CD14-positive monocyte (primary cell): ENCODE measurements around the gene IGF2BP3. TPM values are rescaled to one million over a fixed set of nuclear protein-coding genes. Genes with fewer than 3 reads are reported as not detected.

ENCODE experiments used
- DNase-seq, 3 donors: peaks; one replicate each; pipeline ENCODE4 v3.0.0-alpha.2; 2011 to 2022
- H2AFZ ChIP-seq: 2 replicates; pipeline ENCODE4 v1.6.0; 2012; ENCODE audit warnings: mild to moderate bottlenecking, low read depth, low read length, inconsistent platforms; ENCODE audit not compliant: insufficient read depth, poor library complexity, severe bottlenecking
- H3K27ac ChIP-seq, 2 donors: 1 replicate in 1 of 2; 2 replicates in 1 of 2; pipeline ENCODE4 v1.5.1; 2012 to 2013; ENCODE audit warnings: low read length in 2 of 2, control low read depth in 1 of 2, inconsistent platforms in 1 of 2, low read depth in 1 of 2, mild to moderate bottlenecking in 1 of 2
- H3K27me3 ChIP-seq, 2 donors: one replicate each; pipeline versions ENCODE4 v1.6.0 to v1.6.1; 2011 to 2013; ENCODE audit warnings: low read length in 2 of 2; ENCODE audit not compliant: control insufficient read depth in 2 of 2, insufficient read depth in 2 of 2
- H3K36me3 ChIP-seq, 2 donors: replicated peaks in 1 of 2; 1 replicate in 1 of 2; 2 replicates in 1 of 2; pipeline versions ENCODE4 v1.5.1 to v1.6.1; 2012 to 2013; ENCODE audit warnings: low read length in 2 of 2, control low read depth in 1 of 2, inconsistent platforms in 1 of 2, mild to moderate bottlenecking in 1 of 2; ENCODE audit not compliant: insufficient read depth in 2 of 2, control insufficient read depth in 1 of 2
- H3K4me1 ChIP-seq, 2 donors: 1 replicate in 1 of 2; 2 replicates in 1 of 2; pipeline versions ENCODE4 v1.5.1 to v1.6.1; 2012 to 2013; ENCODE audit warnings: low read length in 2 of 2, control low read depth in 1 of 2, inconsistent platforms in 1 of 2, mild to moderate bottlenecking in 1 of 2, moderate library complexity in 1 of 2; ENCODE audit not compliant: insufficient read depth in 2 of 2, control insufficient read depth in 1 of 2
- H3K4me2 ChIP-seq: replicated peaks from 2 replicates; pipeline ENCODE3; 2012; ENCODE audit warnings: low read length, moderate library complexity, mild to moderate bottlenecking; ENCODE audit not compliant: poor library complexity, severe bottlenecking; ENCODE audit errors: extremely low read depth
- H3K4me3 ChIP-seq, 3 experiments: fragments of 200-600 bp in 1 of 3; sonication (generic) in 1 of 3; replicated peaks in 1 of 3; 1 replicate in 2 of 3; 2 replicates in 1 of 3; pipeline ENCODE4 v1.5.1; 2011 to 2013; ENCODE audit warnings: low read length in 3 of 3, mild to moderate bottlenecking in 3 of 3, control low read depth in 2 of 3, low read depth in 2 of 3, inconsistent platforms in 1 of 3, moderate library complexity in 1 of 3
- H3K79me2 ChIP-seq: 2 replicates; pipeline ENCODE4 v1.6.0; 2012; ENCODE audit warnings: mild to moderate bottlenecking, control low read depth, inconsistent platforms, low read length, moderate library complexity; ENCODE audit not compliant: insufficient read depth
- H3K9ac ChIP-seq: 2 replicates; pipeline ENCODE4 v1.6.0; 2017; ENCODE audit warnings: low read length, mild to moderate bottlenecking; ENCODE audit not compliant: insufficient read depth, poor library complexity, severe bottlenecking
- H3K9me3 ChIP-seq, 2 donors: replicated peaks in 1 of 2; 1 replicate in 1 of 2; 2 replicates in 1 of 2; pipeline versions ENCODE4 v1.5.1 to v1.6.1; 2012 to 2013; ENCODE audit warnings: low read length in 2 of 2, control low read depth in 1 of 2; ENCODE audit not compliant: control insufficient read depth in 1 of 2, insufficient read depth in 1 of 2
- H4K20me1 ChIP-seq: 2 replicates; pipeline ENCODE4 v1.6.0; 2012; ENCODE audit warnings: mild to moderate bottlenecking, low read length, control low read depth, moderate library complexity; ENCODE audit not compliant: insufficient read depth
- H3K27ac Mint-ChIP-seq, 7 donors: one replicate each; pipeline ENCODE4 v1.8.0; 2020; ENCODE audit warnings: mild to moderate bottlenecking in 7 of 7, mixed read lengths in 7 of 7, moderate library complexity in 6 of 7, inconsistent platforms in 2 of 7
- H3K27me3 Mint-ChIP-seq, 3 donors: one replicate each; pipeline ENCODE4 v1.8.0; 2021 to 2022; ENCODE audit warnings: low read depth in 3 of 3, mild to moderate bottlenecking in 3 of 3, mixed read lengths in 3 of 3, moderate library complexity in 3 of 3, inconsistent platforms in 1 of 3
- H3K36me3 Mint-ChIP-seq, 2 donors: one replicate each; pipeline ENCODE4 v1.8.0; 2020; ENCODE audit warnings: mixed read lengths in 2 of 2, inconsistent platforms in 1 of 2, mild to moderate bottlenecking in 1 of 2
- H3K4me1 Mint-ChIP-seq: one replicate; pipeline ENCODE4 v1.8.0; 2020; ENCODE audit warnings: mild to moderate bottlenecking, mixed read lengths
- H3K4me3 Mint-ChIP-seq, 2 donors: one replicate each; pipeline ENCODE4 v1.8.0; 2020; ENCODE audit warnings: mild to moderate bottlenecking in 2 of 2, mixed read lengths in 2 of 2, moderate library complexity in 1 of 2
- H3K9me3 Mint-ChIP-seq, 7 donors: one replicate each; pipeline ENCODE4 v1.8.0; 2020 to 2022; ENCODE audit warnings: mixed read lengths in 7 of 7, mild to moderate bottlenecking in 6 of 7, moderate library complexity in 6 of 7, inconsistent platforms in 2 of 7
- WGBS: methylation state at CpG from one replicate; pipeline ENCODE4 v1.1.5; 2013; ENCODE audit warnings: missing lambda C conversion rate; ENCODE audit not compliant: insufficient coverage; 5-methylcytosine and 5-hydroxymethylcytosine counted together
- intact Hi-C, 2 donors: fragments of 100-400 bp; cut with micrococcal nuclease; formaldehyde crosslinking; loops; one replicate each; pipeline versions ENCODE4 v1.15.0 to v1.15.1; 2023
- polyA plus RNA-seq, 3 donors: library from polyadenylated mRNA; depleted of rRNA in 1 of 3; unstranded in 2 of 3; stranded (reverse) in 1 of 3; fragments of 300-500 nt in 2 of 3; fragments of >200 nt in 1 of 3; fragmentation: Illumina TruSeq in 2 of 3; gene quantifications; 1 replicate in 2 of 3; 2 replicates in 1 of 3; pipeline ENCODE4 v1.2.3, GENCODE V29; 2012 to 2021
- TF ChIP-seq, protein P1 (sequence below): fragments of 200-600 bp; IDR thresholded peaks from one replicate; pipeline ENCODE4 v1.8.0; 2022; ENCODE audit warnings: antibody characterized with exemption, mild to moderate bottlenecking

The IGF2BP3 gene
- polyA plus RNA-seq, 3 donors, result 0.60 to 5.3 (median 3.2) TPM

DNA sequence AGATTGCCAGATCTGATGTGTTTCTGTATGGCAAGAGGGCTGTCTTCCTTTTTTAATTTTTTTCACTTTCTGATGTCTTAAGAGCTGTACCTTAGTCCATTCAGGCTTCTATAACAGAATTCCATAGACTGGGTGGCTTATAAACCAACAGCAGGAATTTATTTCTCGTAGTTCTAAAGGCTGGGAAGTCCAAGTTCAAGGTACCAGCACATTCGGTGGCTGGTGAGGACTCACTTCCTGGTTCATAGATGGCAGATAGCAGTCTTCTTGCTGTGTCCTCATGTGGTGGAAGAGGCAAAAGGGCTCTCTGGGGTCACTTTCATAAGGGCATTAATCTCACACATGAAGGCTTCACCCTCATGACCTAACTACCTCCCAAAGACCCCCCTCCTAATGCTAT is 202.9 kb downstream of the IGF2BP3 start:
- no peak overlapping the region for H3K27ac ChIP-seq
- no peaks in the 10 kb centered on the region for H3K36me3 Mint-ChIP-seq
- no peaks in the 10 kb centered on the region for H3K9me3 ChIP-seq
- H3K27ac Mint-ChIP-seq, result no peak overlapping the region
- no peak for DNase-seq
- no peak overlapping the region for H2AFZ ChIP-seq
- intact Hi-C loops, result no loop called here
- H3K9me3 Mint-ChIP-seq, result peaks cover 0 to 2% (median 0%) of the 10 kb centered on the region in 7 donors
- H4K20me1 ChIP-seq, result no peaks in the 10 kb centered on the region
- no peak overlapping the region for H3K4me3 ChIP-seq
- no peaks in the 10 kb centered on the region for H3K79me2 ChIP-seq
- TF ChIP-seq, protein P1, sequence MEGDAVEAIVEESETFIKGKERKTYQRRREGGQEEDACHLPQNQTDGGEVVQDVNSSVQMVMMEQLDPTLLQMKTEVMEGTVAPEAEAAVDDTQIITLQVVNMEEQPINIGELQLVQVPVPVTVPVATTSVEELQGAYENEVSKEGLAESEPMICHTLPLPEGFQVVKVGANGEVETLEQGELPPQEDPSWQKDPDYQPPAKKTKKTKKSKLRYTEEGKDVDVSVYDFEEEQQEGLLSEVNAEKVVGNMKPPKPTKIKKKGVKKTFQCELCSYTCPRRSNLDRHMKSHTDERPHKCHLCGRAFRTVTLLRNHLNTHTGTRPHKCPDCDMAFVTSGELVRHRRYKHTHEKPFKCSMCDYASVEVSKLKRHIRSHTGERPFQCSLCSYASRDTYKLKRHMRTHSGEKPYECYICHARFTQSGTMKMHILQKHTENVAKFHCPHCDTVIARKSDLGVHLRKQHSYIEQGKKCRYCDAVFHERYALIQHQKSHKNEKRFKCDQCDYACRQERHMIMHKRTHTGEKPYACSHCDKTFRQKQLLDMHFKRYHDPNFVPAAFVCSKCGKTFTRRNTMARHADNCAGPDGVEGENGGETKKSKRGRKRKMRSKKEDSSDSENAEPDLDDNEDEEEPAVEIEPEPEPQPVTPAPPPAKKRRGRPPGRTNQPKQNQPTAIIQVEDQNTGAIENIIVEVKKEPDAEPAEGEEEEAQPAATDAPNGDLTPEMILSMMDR, result no peak
- no peak overlapping the region for H3K4me3 Mint-ChIP-seq
- no peak overlapping the region for H3K4me2 ChIP-seq
- no peak overlapping the region for H3K9ac ChIP-seq
- no peaks in the 10 kb centered on the region for H3K27me3 ChIP-seq
- H3K4me1 ChIP-seq, result no peaks in the 10 kb centered on the region
- no peaks in the 10 kb centered on the region for H3K4me1 Mint-ChIP-seq
- 80% methylated on average over 1 of the region's 2 CpGs for WGBS
- H3K27me3 Mint-ChIP-seq, result peaks cover 2 to 3% (median 3%) of the 10 kb centered on the region in 3 donors
- H3K36me3 ChIP-seq, result no peaks in the 10 kb centered on the region

- Histone ChIP-seq H3K36me3 (no peaks in the 10 kb centered on the region), H3K4me1 (no peaks in the 10 kb centered on the region), H3K4me2 (no peak overlapping the region), H3K4me3 (no peak overlapping the region), H4K20me1 (no peaks in the 10 kb centered on the region), H3K27ac (no peak overlapping the region), H2AFZ (no peak overlapping the region), H3K79me2 (no peaks in the 10 kb centered on the region), H3K9ac (no peak overlapping the region), H3K27me3 (no peaks in the 10 kb centered on the region), H3K9me3 (no peaks in the 10 kb centered on the region)
- intact Hi-C loops, result no loop called here
- H3K4me3 Mint-ChIP-seq, result no peak overlapping the region
- DNase-seq, result no peak
- no peak overlapping the region for H3K27ac Mint-ChIP-seq
- H3K27me3 Mint-ChIP-seq, result no peaks in the 10 kb centered on the region
- no peaks in the 10 kb centered on the region for H3K36me3 Mint-ChIP-seq
- WGBS, result 80% methylated on average over 1 of the region's 2 CpGs
- H3K9me3 Mint-ChIP-seq, result peaks cover 0 to 2% (median 0%) of the 10 kb centered on the region in 7 donors
- no peaks in the 10 kb centered on the region for H3K4me1 Mint-ChIP-seq
- TF ChIP-seq, protein P1, result no peak
Observed at GRCh38 chr7:23266918-23267317, 203.4 kb downstream of the IGF2BP3 start.
